HEK293T (cell line): ENCODE results near the gene SCAF1.

ENCODE experiments used
- CTCF ChIA-PET: fragments of 350-600 bp; formaldehyde crosslinking; extraction: SDS; loops from one replicate; lab custom pipeline; 2021; ENCODE audit warnings: antibody characterized with exemption, inconsistent platforms; lab: Yijun Ruan, JAX
- POLR2A ChIA-PET: fragments of 350-600 bp; formaldehyde crosslinking; extraction: SDS; loops from one replicate; lab custom pipeline; 2020; ENCODE audit warnings: antibody characterized with exemption, inconsistent platforms; lab: Yijun Ruan, JAX
- DNase-seq: peaks from one replicate; pipeline ENCODE4 v3.0.0; 2012; ENCODE audit warnings: mixed read lengths; ENCODE audit errors: extremely low spot score
- ARNT ChIP-seq: fragments of 450-650 bp; IDR thresholded peaks from 2 replicates; pipeline ENCODE4 v1.6.1; 2017; ENCODE audit warnings: mild to moderate bottlenecking
- BHLHE40 ChIP-seq: fragments of 450-650 bp; IDR thresholded peaks from 2 replicates; pipeline ENCODE4 v1.6.1; 2016; ENCODE audit warnings: mild to moderate bottlenecking, moderate library complexity, borderline replicate concordance
- CTBP1 ChIP-seq: fragments of 450-650 bp; IDR thresholded peaks from 2 replicates; pipeline ENCODE4 v1.6.1; 2016; ENCODE audit warnings: borderline replicate concordance
- ELF4 ChIP-seq: fragments of 450-650 bp; IDR thresholded peaks from 2 replicates; pipeline ENCODE4 v1.6.1; 2017; ENCODE audit warnings: antibody characterized with exemption
- FOXK2 ChIP-seq: fragments of 450-650 bp; IDR thresholded peaks from 2 replicates; pipeline ENCODE4 v1.6.1; 2016; ENCODE audit warnings: mild to moderate bottlenecking
- FOXM1 ChIP-seq: fragments of 450-650 bp; IDR thresholded peaks from 2 replicates; pipeline ENCODE4 v1.6.1; 2017; ENCODE audit warnings: mild to moderate bottlenecking, borderline replicate concordance
- HDGF ChIP-seq: fragments of 450-650 bp; IDR thresholded peaks from 2 replicates; pipeline ENCODE4 v1.6.1; 2017; ENCODE audit warnings: antibody characterized with exemption, borderline replicate concordance
- L3MBTL2 ChIP-seq: fragments of 450-650 bp; conservative IDR thresholded peaks from 2 replicates; pipeline ENCODE4 v1.6.1; 2016; ENCODE audit warnings: mild to moderate bottlenecking
- NFRKB ChIP-seq: fragments of 450-650 bp; IDR thresholded peaks from 2 replicates; pipeline ENCODE4 v1.6.1; 2016; ENCODE audit warnings: mild to moderate bottlenecking, moderate library complexity
- SP1 ChIP-seq: fragments of 450-650 bp; IDR thresholded peaks from 2 replicates; pipeline ENCODE4 v1.6.1; 2017
- SUZ12 ChIP-seq: fragments of 450-650 bp; IDR thresholded peaks from 2 replicates; pipeline ENCODE4 v1.6.1; 2016; ENCODE audit warnings: mild to moderate bottlenecking
- TARDBP ChIP-seq: fragments of 450-650 bp; IDR thresholded peaks from 2 replicates; pipeline ENCODE4 v1.6.1; 2016
- ZNF384 ChIP-seq: fragments of 450-650 bp; IDR thresholded peaks from 2 replicates; pipeline ENCODE4 v1.6.1; 2016
- TF ChIP-seq, protein P1 (sequence below): fragments of 450-650 bp; IDR thresholded peaks from 2 replicates; pipeline ENCODE4 v1.6.1; 2016

Gene SCAF1

DNA sequence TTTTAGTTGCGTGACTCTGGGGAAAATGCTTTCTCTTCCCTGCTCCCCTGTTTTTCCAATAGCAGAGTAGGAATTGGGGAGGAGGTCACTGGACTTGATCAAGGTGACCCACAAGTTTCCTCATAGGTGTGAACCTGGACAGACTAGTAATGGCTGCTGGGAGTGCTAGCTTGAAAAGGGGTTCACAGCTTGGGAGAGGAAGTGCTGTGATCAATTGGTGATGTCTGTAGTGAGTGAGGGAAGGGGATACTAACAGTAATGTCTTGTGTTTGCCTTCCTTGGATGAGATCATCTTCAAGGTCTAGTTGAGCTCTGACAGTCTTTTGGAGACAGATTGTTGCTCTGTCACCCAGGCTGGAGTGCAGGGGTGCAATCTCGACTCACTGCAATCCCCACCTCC is 25.5 kb downstream of the SCAF1 start:
- TF ChIP-seq FOXM1 (no peak), BHLHE40 (no peak), HDGF (no peak), SUZ12 (no peak), CTBP1 (no peak), NFRKB (no peak), ZNF384 (no peak)
- TF ChIP-seq, protein P1, sequence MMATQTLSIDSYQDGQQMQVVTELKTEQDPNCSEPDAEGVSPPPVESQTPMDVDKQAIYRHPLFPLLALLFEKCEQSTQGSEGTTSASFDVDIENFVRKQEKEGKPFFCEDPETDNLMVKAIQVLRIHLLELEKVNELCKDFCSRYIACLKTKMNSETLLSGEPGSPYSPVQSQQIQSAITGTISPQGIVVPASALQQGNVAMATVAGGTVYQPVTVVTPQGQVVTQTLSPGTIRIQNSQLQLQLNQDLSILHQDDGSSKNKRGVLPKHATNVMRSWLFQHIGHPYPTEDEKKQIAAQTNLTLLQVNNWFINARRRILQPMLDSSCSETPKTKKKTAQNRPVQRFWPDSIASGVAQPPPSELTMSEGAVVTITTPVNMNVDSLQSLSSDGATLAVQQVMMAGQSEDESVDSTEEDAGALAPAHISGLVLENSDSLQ: no peak
- POLR2A ChIA-PET: interaction anchor here (1.1 to 4.8 kb wide), 3 partner anchors 9 to 26 kb away, joined by 3 to 44 read pairs (median 25); partner anchors contain the start of genes PRMT1, RRAS and SCAF1
- DNase-seq: no peak
- CTCF ChIA-PET: interaction anchor here (0.9 kb wide), 1 partner anchor 21 kb away, joined by 3 read pairs; no protein-coding TSS in a partner anchor

DNA sequence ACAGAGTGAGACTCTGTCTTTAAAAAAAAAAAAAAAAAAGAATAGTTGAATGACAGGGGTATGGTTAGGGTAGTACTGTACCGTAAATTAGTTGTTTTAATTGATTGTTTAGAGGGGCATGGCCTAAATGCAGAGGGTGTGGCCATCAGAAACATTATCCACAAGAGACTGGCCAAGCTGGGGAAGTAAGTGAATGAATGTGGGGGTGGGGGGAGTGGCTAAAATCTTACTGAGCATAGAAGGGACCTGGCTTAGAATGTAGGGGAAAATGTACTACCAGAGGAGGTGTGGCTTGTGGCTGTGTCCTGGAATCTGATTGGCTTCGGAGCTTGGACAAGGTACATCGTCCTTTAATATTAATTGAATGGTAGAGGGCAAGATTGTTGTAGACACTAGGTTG is 27.5 kb downstream of the SCAF1 start:
- ChIA-PET CTCF (interaction anchor here (0.5 kb wide), 1 partner anchor 146 kb away, joined by 9 read pairs; no protein-coding TSS in a partner anchor), POLR2A (interaction anchor here (3.8 kb wide), 1 partner anchor 28 kb away, joined by 25 read pairs; the partner anchor contains the start of genes RRAS and SCAF1)
- DNase-seq: no peak
- TF ChIP-seq L3MBTL2 (no peak), HDGF (no peak), ELF4 (no peak)

DNA sequence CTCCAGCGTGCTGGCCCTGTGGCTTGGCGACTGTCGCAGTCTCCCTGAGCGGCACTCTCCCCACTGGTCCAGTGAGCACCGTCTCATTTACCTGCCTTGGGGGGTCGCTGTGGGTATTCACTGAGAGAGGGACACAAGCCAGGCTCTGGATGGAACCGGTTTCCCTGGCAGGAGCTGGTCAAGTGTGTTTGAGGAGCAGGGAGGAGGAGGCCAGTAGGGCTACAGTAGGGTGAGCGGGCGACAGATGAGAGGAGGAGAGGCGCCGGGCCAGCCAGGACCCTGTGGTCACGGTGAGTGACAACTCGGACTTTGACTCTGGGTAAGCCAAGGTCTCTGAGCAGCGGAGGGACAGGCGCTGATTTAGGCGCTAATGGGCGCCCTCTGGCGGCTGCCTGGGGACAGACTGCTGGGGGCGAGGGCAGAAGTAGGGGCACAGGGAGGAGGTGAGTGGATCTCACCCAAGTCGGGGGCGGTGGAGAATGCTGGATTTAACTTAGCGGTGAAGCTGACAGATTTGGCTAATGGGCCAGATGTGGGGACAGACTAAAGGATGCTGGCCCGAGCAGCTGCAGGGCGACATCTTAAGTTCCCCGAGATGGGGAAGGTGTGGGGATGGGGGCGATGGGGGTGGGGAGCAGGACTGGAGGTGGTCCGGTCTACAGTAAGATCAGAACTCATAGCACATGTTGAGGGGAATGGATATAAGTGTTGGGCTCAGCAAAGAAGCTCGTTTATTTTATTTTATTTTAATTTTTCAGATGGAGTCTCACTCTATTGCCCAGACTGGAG is 30.3 kb downstream of the SCAF1 start:
- TF ChIP-seq ELF4: no peak
- TF ChIP-seq L3MBTL2: no peak
- TF ChIP-seq TARDBP: no peak
- peak; percentile 85; the same call in 1 of the 2 replicates for TF ChIP-seq HDGF
- TF ChIP-seq, protein P1: peak; percentile 91

DNA sequence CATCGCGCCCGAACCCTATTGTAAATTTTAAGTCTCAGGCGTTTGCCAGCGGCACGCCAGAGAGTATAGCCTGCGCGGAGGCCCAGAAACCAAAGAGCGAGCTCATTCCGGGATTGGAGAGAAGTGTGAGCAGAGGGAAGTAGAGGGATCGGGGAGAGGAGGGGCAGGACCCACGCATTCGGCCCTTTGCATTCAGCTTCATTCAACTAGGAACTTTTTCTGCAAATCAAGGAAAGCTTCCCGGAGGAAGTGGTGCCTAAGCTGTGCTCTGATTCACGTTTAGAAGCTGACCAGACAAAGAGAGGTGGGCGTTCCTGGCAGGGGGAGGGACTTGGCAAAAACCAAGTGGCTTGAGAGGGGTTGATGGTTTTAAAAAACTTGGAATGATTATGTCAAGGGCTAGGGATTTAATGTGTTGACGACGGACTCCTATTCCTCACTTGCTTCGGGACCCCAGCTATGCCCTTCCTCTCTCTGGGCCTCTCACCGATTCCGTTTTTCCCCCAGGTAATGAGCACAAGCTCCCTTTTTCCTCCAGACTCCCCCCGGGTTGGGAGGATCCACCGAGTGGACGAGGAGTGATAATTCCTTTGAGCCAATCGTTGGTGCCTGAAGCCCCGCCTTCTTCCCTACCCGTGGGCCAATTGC is 34.3 kb downstream of the SCAF1 start:
- ChIA-PET POLR2A (interaction anchor here (0.7 to 3.7 kb wide), 23 partner anchors 11 to 722 kb away, joined by 3 to 44 read pairs (median 4); partner anchors contain the start of genes AKT1S1, BAX, BCL2L12 and IRF3), CTCF (interaction anchor here (0.6 to 2.5 kb wide), 7 partner anchors 12 to 173 kb away, joined by 3 to 8 read pairs (median 4); partner anchors contain the start of genes ADM5 and RRAS)
- peak; percentile 71 for DNase-seq
- TF ChIP-seq FOXK2: no peak
- peak; percentile 88 for TF ChIP-seq SP1
- TF ChIP-seq ARNT: no peak
- TF ChIP-seq BHLHE40: peak; percentile 95
- no peak for TF ChIP-seq ELF4

More for the DNA sequence above, 30.3 kb downstream of the SCAF1 start:
- CTCF ChIA-PET: interaction anchor here (0.5 to 1.6 kb wide), 9 partner anchors 24 to 158 kb away, joined by 3 to 7 read pairs (median 3); partner anchors contain the start of genes NOSIP and RRAS
- peak; percentile 76 for DNase-seq
- POLR2A ChIA-PET: interaction anchor here (1.1 to 1.4 kb wide), 2 partner anchors 82 to 92 kb away, joined by 3 read pairs; partner anchors contain the start of gene NOSIP

DNA sequence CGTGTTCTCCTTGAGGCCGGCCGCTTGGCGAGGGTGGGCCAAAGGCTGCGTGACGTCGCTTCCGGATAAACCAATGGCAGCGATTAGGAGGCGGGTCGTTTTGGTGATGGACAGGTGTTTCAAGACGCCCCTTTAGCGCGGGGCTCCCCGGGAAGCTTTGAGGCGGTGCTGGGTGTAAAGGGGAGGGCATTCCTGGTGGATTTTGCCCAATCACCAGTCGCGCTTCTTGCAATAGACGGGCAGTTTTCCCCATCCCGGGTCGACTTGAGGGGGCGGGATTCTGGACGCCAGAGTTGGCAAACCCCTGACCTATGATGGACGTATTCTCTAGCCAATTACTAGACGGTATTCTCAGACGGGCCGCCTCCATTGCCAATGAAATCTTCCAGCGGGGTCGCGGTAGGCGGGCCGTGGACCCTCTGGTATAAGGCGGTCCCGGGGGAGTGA is 34.8 kb downstream of the SCAF1 start:
- DNase-seq: peak; percentile 91
- CTCF ChIA-PET: interaction anchor here (0.6 to 2.5 kb wide), 6 partner anchors 12 to 174 kb away, joined by 3 to 8 read pairs (median 4); partner anchors contain the start of gene RRAS
- TF ChIP-seq, protein P1: peak; percentile 100
- no peak for TF ChIP-seq TARDBP
- peak; percentile 83; the same call in 1 of the 2 replicates for TF ChIP-seq HDGF
- POLR2A ChIA-PET: interaction anchor here (0.7 to 3.7 kb wide), 23 partner anchors 11 to 722 kb away, joined by 3 to 44 read pairs (median 4); partner anchors contain the start of genes AKT1S1, BAX, BCL2L12 and IRF3

DNA sequence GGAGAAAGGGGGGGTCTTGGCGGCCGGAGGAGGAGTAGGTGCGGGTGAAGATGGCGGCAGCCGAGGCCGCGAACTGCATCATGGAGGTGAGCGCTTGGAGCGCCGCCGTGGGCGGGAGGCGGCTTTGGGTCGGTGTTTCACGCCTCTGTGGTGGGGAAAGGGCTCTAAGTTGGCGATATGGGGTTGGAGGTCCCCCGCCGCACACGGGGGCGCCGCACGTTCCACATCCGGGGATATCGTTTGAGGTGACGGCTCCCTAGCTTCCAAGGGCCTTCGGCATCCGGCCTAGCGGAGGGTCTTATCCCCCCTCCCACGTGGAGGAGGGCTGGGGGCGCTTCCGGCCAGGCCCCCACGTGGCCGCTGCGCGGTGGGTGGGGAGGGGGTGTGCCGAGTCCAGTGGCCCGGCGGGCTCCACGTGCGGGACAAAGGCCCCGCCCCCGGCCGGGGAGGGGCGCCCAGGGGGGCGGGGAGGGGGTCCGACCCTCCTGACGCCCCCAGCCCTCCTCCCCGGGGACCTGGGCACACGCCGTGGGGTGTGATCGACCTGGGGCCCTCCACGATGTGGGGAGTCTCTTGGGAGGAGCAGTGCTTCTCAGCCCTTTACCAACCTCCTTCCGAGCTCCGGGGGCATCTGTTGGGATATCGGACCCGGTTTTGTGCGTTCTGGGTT is 35.4 kb downstream of the SCAF1 start, which contains the start of gene PRMT1:
TSS of gene PRMT1 (plus strand) at position 41 of the 670 bp plus-strand sequence. CDS start at position 51, 10 bp downstream.
- POLR2A ChIA-PET: interaction anchor here (1.1 to 3.7 kb wide), 12 partner anchors 12 to 723 kb away, joined by 3 to 44 read pairs (median 5); partner anchors contain the start of genes BAX, BCL2L12, IRF3 and NOSIP
- peak; percentile 57 for DNase-seq
- no peak for TF ChIP-seq NFRKB
- peak; percentile 75; the same call in 1 of the 2 replicates for TF ChIP-seq ELF4
- peak; percentile 59 for TF ChIP-seq L3MBTL2
- CTCF ChIA-PET: interaction anchor here (1.0 to 2.5 kb wide), 2 partner anchors 37 to 107 kb away, joined by 4 to 8 read pairs; partner anchors contain the start of gene RRAS
